Measurements from ENCODE around the gene HOXB3.
"Not testable (repeated sequence)": the region's sequence is repeated elsewhere in the genome, so short reads cannot be mapped to it uniquely, and the experiment has no call there.

The HOXB3 gene

DNA sequence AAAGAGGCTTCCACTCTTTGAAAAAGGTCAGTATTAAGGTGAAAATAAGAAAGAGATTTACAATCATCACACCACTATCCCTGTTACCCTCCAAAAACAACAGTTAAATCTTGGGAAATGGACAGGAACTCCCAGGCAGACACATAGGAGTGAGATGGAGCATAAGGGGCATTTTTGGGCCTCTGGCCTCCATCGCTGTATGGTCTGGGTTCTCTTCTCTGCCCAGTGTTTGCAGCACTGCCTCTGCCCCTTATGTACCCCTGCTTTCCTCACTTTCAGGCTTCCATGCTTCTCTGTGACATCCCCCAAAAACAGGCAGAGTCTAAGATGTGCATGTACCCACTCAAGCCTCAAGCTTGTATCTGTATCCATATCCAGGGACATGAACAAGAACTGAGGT lies 44.5 kb downstream of the HOXB3 start:
- DNase-seq: no peak

DNA sequence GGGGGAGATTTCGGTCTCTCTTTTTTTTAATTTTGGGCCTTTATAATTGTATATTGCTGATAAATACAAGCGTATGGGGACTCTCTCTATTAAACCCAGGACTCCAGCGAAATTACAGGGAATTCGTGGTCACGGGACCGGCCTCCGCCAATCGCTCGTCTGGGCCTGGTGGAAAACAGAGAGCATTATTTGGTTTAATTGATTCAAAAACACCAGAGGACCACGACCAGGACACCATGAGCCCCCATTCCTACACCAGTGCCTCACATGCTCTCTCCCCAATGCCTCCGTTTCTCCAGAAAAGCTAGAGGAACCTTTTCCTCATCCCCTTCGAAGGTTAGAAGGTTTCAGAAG lies 45.0 kb downstream of the HOXB3 start, which contains the start of gene HOXB2:
Gene HOXB2, minus strand, starts transcription at position 88 of the 354 bp plus-strand sequence. CDS start 198 bp downstream, outside the sequence.
- DNase-seq: peak; percentile 78

DNA sequence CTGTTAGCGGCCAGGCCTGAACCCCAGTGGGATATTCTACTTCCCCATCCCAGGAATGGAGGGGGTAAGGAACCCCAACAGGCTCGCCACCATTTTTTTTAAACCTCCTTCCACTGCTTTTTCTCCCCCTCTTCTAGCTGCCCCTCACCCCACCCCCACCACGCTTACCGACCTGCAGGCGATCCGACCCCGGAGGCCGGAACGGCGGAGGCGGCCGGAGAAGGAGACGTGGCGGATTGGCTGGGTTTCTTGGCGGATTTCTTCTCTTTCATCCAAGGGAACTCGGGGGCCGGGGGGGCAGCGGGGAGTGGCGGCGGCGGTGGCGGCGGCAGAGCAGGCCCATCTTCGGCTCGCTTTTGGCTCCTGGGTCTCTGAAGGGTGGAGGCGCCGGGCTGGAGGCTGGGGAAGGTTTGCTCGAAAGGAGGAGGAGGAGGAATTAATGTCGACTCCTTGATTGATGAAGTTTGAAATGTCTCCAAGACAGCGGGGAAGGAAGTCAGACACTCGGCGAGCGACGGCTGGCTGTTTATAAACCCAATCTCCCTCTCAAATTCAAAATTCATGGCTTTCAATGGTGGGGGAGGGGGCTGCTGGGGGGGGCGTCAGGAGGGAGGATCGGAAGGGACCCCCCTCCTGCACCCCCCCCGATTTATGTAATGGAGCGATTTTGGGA lies 45.6 kb downstream of the HOXB3 start:
- peak; percentile 78 for DNase-seq

DNA sequence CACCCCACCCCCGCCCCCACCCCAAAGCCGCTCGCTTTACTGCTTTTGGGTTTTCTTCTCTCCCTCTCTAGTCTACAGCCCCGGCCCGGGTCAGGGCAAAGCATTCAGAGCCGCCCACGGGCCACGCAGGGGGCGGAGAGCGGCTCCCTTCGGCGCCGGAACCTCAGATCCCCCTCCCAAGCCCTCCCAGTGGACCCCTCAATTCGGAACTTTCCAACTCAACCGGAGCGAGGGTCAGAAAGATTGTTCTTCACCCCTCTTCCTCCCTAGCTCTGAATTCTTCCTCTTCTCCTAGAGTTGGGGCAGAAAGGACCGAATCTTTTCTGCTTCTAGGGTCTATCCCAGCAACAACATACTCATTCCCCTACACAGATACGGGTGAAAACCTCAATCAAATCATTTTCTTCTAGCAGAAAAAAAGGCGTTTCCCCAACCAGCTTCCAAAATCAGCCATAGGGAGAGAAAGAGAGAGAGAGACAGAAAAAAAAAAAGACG lies 46.1 kb downstream of the HOXB3 start:
- peak; percentile 79 for DNase-seq

DNA sequence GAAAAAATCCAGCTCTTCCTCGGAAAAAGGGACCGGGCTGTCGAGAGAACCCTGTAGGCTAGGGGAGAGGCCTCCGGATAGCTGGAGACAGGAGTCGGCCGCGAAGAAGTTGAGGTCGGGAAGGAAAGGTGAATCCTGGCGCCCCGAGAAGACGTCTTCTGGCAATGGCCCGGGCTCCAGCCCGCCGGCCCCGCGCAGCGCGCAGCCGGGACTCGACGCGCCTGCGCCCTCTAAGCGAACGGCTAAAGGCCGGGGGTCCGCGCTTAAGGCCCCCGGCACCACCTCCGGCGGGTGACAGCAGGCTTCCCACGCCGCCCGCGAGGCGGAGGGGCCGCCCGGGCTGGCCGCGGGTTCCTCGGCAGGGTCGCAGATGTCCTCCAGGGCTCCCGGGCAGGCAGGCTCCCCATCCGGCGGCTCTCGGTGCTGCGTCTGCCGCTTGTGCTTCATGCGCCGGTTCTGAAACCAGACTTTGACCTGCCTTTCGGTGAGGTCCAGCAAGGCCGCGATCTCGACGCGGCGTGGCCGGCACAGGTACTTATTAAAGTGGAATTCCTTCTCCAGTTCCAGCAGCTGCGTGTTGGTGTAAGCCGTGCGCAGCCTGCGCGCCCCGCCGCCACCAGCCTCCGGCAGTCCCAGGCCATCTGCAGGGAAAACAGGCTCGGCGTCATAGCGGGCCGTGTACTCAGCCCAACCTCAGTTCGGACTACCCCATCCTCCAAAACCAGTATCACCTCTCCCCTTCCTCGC lies 46.8 kb downstream of the HOXB3 start:
- DNase-seq: peak; percentile 94

DNA sequence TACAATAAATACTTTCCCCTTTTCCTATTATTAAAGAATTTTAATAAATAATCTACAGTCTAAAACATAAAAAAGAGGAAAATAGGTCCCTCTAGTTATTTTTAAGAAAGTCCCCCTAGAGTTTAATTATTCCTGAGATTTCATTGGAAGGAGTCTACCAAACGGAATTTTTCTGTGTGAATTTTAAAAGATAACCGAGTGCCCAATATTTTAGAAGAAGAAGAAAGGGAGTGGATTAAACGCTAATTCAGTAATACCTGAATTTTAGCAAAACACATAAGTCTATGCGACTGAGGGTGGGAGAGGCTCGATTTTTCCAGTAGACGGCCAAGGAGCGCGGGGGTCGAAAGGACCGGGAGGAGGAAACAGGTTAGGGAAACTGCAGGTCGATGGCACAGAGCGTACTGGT lies 47.3 kb downstream of the HOXB3 start:
- DNase-seq: no peak

DNA sequence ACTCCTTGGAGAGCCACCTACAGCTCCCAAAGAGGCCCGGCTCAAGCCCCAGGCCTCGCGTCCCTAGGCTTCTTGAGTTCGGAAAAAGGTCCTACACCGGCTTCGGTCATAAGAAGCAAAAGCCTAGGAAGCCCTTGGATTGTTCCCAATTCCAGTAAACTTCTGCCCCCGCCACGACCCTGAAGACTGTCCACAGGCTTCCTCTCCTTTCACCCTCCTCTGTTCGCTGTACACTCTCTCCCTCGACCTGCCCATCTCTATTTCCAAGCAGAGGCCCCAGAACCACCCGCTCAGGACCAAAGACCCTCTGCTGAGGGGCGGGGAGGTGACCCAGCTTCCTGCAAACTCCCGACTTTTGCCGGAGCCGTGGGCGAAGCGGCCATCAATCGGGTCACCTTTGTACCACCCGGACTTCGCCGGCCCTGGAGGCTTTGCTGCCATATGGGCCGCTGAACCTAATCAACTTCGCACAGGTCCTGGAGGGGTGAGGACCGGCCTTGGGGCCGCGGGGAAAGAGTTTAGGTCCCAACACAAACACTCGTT lies 47.9 kb downstream of the HOXB3 start:
- peak; percentile 87 for DNase-seq

DNA sequence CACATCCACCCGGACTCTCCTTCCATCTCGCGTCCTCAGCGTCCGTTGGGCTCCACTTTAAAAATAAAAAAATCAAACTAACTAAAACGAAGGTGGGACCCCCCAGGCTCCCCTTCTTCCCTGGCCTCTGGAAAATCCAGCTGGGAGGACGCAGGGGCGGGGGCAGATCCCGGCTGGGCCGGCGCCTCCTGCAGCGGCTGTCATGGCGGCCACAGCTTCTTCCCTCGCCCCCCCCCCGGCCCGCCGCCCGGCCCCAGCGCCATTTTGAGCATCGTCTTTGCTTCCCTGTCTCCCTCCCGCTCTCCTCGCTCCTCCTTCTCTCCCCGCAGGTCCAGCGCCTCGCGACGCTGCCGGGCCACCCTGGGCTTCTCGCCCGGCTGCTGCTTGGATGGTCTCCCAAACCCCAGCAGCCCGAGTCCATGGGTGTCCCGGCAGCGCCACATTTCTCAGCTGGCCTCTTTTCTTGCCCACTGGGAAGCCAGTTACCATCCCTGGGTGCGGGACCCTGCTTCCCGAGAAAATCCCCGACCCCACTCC lies 48.4 kb downstream of the HOXB3 start:
- DNase-seq: peak; percentile 93

DNA sequence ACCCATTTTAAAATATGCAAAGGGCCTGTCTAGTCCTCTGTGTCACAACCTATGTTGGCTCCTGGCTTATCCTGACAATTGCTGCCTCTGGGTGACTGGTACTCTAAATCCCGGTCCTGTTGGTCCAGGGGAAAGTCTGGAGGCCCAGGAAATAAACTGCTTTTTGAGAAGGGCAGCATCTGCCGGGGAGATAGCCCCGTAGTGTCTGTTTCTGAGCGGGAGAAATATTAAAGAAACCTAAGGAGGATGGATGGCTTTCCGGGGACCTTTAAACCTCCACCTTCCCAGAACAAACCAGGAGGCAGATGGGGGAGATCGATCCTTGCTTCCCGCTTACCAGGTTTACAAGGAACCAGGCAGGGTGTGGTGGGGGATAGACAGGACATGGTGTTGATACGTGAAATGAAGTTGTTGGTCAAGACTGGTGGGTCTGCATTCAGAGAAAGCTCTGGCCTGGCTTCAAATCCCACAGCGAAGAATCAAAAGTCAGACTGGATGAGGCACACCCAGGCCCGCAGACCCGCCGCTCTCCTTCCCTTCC lies 48.9 kb downstream of the HOXB3 start:
- DNase-seq: no peak

DNA sequence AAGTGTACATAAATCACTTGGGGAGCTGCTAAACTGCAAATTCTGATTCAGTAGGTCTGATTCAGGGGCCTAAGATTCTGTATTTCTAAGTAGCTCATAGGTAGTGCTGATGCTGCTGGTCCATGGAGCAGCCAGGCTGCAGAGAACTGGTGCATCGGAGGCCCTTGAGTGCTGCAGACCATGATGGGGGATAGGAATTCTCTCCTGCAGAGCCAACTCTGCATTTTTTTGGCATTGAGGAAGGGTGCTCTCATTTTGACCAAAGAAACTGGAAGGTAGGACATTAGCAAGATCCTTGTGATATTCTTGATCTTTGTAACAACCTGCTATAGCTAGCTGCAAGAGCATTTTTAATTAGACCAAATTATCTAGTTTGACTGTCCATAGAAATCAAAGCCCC lies 49.8 kb downstream of the HOXB3 start:
- DNase-seq: peak; percentile 44

DNA sequence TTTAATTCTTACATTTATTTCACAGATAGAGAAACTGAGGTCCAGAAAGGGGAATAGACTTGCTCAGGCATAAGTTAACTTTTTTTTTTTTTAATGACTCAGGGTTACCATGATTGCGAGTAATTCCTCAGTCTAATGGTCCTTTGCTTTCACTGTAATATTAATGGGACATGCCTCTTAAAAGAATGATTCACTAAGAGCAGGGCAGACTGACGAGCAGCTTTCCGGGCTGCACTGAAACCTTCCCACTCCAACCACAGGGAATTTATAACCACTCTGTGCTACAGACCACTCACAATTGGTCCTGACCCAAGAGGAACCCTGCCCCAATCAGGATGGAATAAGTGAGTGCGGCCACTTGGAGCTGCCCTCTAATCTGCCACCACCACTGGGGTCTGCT lies 50.9 kb downstream of the HOXB3 start:
- DNase-seq: peak; percentile 40

DNA sequence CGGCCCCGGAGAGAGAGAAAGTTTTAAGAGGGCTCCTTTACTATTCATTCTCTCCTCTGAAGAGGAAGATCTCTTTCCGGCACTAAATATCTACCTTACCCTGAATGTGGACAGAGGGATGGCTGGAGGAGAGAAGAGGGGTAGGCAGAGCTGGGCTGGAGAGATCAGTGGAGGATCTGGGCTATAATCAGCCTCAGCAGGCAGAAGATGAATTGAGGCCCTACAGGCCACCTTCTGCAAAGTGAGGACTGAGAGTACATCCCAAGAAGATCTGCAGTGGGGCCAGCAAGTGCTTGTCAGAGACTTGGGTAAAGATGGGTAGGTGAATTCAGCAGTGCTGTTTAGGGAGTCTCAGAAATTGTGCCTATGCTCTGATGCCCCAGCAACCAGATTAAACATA lies 52.7 kb downstream of the HOXB3 start:
- no peak for DNase-seq

DNA sequence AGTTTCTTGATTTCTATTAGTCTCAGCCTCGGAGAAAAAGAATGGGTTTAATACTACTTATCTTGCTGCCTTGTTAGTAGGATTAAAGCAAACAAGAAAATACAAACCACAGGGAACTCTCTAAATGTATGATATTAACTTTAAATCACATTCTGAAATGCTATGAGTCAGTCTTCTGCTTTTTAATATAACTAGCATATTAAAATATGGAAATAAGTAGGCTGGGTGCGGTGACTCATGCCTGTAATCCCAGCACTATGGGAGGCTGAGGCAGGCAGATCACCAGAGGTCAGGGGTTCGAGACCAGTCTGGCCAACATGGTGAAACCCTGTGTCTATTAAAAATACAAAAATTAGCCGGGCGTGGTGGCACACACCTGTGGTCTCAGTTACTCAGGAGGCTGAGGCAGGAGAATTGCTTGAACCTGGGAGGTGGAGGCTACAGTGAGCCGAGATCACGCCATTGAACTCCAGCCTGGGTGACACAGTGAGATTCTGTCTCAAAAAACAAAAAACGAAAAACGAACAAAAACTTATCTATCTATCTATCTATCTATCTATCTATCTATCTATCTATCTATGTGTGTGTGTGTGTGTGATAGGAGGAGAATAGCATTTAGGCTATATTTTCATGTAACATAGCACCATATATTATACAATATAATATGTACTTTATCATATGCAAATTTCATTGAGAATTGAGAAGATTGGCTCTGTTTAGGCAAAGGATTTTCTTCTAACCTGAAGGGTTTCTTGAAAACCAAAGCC lies 54.1 kb downstream of the HOXB3 start:
- DNase-seq: not testable (repeated sequence)

DNA sequence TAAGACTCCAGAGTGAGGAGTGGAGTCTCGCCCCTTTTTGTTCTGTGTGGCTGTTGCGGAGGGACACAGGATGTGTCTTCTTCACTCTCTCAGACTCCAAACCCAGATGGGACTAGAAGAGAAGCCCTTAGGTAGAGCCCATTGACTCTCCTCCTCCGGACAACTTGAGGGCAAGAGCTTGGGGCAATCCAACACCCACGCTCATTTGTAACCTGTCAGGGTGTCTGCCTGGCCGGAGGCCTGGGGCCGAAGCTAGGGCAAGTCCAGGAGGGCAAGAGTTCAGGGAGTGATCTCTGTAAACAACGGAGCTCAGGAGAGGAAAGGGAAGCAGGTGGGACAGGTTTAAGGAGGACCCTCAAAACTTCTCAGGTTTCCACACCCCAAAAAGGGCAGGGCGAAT lies 57.8 kb downstream of the HOXB3 start:
- no peak for DNase-seq

DNA sequence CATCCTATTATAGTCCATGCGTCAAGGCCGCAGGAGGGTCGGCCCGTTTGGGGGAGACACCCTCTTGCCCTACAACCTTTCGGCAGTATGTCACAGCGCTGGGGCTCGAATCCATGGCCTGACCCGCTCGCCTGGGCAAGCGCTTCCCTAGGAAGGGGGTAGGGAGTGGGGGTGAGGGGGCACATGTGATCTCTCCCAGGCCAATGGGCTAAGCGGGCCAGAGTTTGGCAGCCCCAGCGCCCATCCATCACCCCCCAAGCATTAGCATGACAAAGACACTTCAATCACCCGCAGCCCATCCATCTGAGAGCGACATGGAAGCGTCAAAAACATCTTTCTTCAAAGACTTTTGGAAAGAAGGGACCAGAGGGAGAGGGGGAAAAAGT lies 59.2 kb downstream of the HOXB3 start, which contains the start of gene HOXB1:
Gene HOXB1, minus strand, starts transcription at position 125 of the 386 bp plus-strand sequence. Its CDS starts 107 bp downstream, at position 18.
- DNase-seq: no peak

DNA sequence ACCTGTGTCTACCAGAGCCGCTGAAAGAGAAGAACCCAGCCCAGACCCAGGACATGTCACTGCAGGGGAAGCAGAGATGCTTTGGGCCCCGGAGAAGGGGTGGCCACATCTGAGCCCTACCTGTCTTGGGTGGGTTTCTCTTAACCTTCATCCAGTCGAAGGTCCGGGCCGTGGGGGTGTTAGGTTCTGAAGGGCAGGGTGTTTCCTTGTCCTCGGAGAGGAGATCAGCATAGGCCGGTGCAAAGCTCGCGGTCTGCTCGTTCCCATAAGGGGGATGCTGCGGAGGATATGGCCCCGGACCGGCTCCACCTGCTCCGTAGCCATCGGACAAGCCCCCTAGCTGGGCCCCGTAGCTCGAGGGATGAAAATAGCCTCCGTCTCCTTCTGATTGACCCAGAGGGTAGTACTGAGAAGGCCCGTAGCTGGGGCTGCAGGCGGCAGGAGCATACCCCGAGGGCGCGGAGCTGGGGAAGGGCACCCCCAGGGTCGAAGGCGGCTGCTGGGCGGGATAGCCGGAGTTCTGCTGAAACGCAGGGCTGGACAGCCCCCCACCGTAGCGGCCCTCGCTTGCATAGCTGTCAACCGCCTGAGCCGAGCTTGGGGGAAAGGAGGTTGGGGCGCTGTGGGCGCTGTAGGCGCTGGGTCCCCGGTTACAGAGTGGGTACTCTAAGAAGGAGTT lies 59.7 kb downstream of the HOXB3 start:
- no peak for DNase-seq

DNA sequence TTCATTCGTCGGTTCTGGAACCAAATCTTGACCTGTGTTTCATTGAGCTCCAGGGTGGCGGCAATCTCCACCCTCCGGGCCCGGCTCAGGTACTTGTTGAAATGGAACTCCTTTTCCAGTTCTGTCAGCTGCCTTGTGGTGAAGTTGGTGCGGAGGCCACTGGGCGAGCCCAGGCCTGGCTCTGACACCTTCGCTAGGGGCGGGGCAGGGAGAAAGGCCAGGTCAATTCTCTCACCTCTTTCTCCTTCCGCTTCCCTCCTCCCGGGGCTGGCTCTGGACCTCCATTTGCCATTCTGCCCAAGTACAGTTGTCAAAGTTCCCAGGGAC lies 60.4 kb downstream of the HOXB3 start:
- DNase-seq: no peak

DNA sequence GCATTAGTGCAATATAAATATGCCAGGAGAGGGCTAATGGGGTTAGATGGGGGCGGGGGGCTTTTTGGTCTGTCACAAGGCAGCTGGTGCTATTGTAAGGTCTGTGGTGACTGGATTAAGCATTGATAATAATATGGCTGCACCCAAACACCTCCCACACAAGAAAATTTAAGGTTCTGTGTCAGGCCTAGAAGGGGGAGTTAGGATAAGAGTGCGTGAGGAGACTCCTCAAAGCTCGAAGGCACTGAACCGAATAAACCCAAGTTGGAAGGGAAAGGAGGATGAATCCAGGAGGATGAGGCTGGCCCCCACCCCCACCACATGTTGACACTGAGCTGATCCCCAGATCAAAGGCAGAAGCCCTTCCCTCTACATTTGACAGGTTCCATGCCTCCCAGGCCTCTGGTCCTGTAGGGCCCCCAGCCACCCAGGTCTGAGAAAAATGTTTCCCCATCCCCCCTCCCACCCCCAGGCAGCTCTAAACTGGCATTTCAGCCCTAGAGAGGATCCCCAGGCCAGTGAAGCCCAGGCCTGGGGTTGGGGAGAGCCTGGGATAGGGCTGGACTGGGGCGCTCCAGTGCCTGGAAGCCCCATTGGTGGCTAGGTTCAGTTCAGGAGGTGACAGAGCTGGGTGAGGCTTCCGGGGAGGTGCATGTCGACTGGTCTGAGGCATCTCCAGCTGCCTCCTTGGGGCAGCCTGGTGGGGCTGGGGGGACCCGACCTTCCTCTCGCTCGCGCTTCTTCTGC lies 60.9 kb downstream of the HOXB3 start:
- DNase-seq: no peak

DNA sequence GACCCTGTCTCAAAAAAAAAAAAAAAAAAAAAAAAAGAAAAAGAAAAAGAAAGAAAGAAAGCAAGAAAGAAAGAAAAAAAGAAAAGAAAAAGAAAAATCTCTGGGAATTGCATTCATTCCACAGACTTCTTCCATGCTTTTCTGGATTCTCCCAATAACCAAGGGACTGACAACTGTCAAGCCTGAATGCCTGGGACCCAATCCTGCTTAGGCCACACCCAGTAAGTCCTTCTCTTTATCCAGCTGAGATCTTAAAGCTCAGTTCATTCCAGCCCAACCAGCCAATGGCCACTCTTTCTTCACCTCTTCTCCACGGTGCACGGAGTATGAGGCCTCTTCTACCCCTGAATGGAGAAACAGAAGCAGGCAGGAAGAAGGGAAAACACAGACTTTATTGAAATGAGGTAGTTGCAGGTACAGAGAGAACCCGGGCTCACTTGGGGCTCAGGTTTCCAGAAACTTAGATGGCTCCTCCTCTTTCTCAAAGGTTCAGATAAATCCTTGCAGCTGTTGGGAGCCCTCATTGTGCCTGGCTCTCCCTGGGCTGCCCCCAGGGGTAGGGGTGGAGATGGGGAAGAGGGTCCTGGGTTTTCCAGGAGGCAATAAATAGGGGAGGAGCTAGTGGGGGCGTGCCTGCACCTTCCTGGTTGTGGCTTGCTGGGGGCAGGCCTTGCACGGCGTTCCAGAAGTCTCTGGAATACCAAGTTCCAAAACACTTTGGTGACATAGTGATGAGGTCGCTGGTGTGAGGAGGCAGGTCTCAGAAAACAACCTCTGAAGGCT lies 61.7 kb downstream of the HOXB3 start:
- DNase-seq: peak; percentile 65

DNA sequence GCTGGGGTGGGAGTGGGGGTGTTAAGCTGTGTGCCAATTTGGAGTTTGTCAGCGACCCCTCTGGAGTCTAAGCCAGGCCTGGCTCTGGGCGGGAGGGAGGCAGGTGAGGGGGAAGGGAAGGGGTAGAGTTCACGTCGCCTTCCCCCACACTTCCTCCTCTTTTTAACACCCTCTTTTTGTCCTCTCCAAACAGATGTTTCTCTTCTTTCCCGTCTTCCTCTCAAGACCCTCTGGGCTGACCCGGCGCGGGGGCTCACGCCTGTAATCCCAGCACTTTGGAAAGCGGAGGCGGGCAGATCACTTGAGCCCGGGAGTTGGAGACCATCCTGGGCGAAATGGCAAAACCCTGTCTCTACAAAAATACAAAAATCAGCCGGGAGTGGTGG lies 62.5 kb downstream of the HOXB3 start:
- peak; percentile 72 for DNase-seq
